Measurements from ENCODE around the gene CFAP206. TPM values are rescaled to one million over a fixed set of nuclear protein-coding genes. Genes with fewer than 3 reads are reported as not detected.

CFAP206 gene
- total RNA-seq, 1 donor from 2014 or later, result 1.2 TPM

GRCh38 chr6:87419266-87419665, 11.5 kb downstream of the CFAP206 start:
- Mint-ChIP-seq H3K27ac (no peak overlapping the region), H3K9me3 (ENCODE audit: low read depth) (no peaks in the 10 kb centered on the region), H3K36me3 (ENCODE audit: insufficient read depth) (no peaks in the 10 kb centered on the region), H3K4me1 (ENCODE audit: low read depth) (peaks cover 3% of the 10 kb centered on the region), H3K4me3 (ENCODE audit: low read depth) (no peak overlapping the region), H3K27me3 (no peaks in the 10 kb centered on the region)
- DNase-seq (ENCODE audit: low spot score, unreplicated experiment), result no peak
- TF ChIP-seq CTCF (IDR thresholded peaks at IDR 0.05; ENCODE audit: unreplicated experiment), result no peak

GRCh38 chr6:87420360-87420759, 12.6 kb downstream of the CFAP206 start:
- Mint-ChIP-seq H3K9me3 (ENCODE audit: low read depth) (no peaks in the 10 kb centered on the region), H3K4me3 (ENCODE audit: low read depth) (no peak overlapping the region), H3K4me1 (ENCODE audit: low read depth) (peaks cover 3% of the 10 kb centered on the region), H3K36me3 (ENCODE audit: insufficient read depth) (no peaks in the 10 kb centered on the region), H3K27ac (no peak overlapping the region), H3K27me3 (no peaks in the 10 kb centered on the region)
- no peak for TF ChIP-seq CTCF (IDR thresholded peaks at IDR 0.05; ENCODE audit: unreplicated experiment)
- no peak for DNase-seq (ENCODE audit: low spot score, unreplicated experiment)

- no peak for TF ChIP-seq CTCF (IDR thresholded peaks at IDR 0.05; ENCODE audit: unreplicated experiment)
- H3K4me1 Mint-ChIP-seq (ENCODE audit: low read depth), result peaks cover 3% of the 10 kb centered on the region
- no peak for DNase-seq (ENCODE audit: low spot score, unreplicated experiment)
- H3K27ac Mint-ChIP-seq, result peak overlapping the region; percentile 49
- H3K27me3 Mint-ChIP-seq, result peaks cover 6% of the 10 kb centered on the region
- H3K4me3 Mint-ChIP-seq (ENCODE audit: low read depth), result no peak overlapping the region
- H3K9me3 Mint-ChIP-seq (ENCODE audit: low read depth), result no peaks in the 10 kb centered on the region
- H3K36me3 Mint-ChIP-seq (ENCODE audit: insufficient read depth), result no peaks in the 10 kb centered on the region
Observed at GRCh38 chr6:87421576-87421975, 13.8 kb downstream of the CFAP206 start.

GRCh38 chr6:87426789-87427188, 19.0 kb downstream of the CFAP206 start:
- DNase-seq (ENCODE audit: low spot score, unreplicated experiment), result no peak
- TF ChIP-seq CTCF (IDR thresholded peaks at IDR 0.05; ENCODE audit: unreplicated experiment), result no peak
- Mint-ChIP-seq H3K36me3 (ENCODE audit: insufficient read depth) (no peaks in the 10 kb centered on the region), H3K9me3 (ENCODE audit: low read depth) (no peaks in the 10 kb centered on the region), H3K27me3 (peaks cover 22% of the 10 kb centered on the region), H3K27ac (no peak overlapping the region), H3K4me3 (ENCODE audit: low read depth) (no peak overlapping the region), H3K4me1 (ENCODE audit: low read depth) (no peaks in the 10 kb centered on the region)

GRCh38 chr6:87430499-87430898, 22.7 kb downstream of the CFAP206 start:
- TF ChIP-seq CTCF (IDR thresholded peaks at IDR 0.05; ENCODE audit: unreplicated experiment), result no peak
- H3K27me3 Mint-ChIP-seq, result peaks cover 25% of the 10 kb centered on the region
- no peak overlapping the region for H3K27ac Mint-ChIP-seq
- H3K4me3 Mint-ChIP-seq (ENCODE audit: low read depth), result no peak overlapping the region
- no peaks in the 10 kb centered on the region for H3K4me1 Mint-ChIP-seq (ENCODE audit: low read depth)
- no peaks in the 10 kb centered on the region for H3K9me3 Mint-ChIP-seq (ENCODE audit: low read depth)
- H3K36me3 Mint-ChIP-seq (ENCODE audit: insufficient read depth), result no peaks in the 10 kb centered on the region
- DNase-seq (ENCODE audit: low spot score, unreplicated experiment), result no peak

Data from progenitor cell of endocrine pancreas (in vitro differentiated cells).